HG03064 (cell line): Measurements from ENCODE around the gene KL.

Experiments used
- ATAC-seq: cut with Tn5 transposase; IDR thresholded peaks from one replicate; pipeline ENCODE4 v1.9.1; 2021; ENCODE audit warnings: low read depth; ENCODE audit not compliant: unreplicated experiment

KL gene

DNA sequence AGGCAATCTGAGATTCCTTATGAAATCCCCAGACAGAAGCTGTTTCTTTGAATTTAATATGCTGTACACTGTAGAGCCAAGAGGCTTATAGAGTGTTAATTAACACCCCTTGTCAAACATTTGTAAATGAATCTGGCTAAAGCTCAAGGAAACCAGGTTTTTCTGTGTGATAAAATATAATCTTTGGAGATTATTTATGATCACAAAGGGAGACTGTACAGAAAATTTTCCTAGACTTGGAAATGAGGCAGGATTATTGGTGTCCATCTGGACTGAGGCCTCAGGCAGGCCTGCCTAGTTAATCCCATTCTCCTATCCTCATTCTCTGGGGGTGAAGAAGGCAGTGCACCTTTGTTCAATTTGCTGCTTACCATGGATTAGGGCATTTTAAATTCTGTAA is 17.8 kb downstream of the KL start:
- peak; percentile 26 for ATAC-seq

GRCh38 chr13:33034882-33035520 is 18.8 kb downstream of the KL start:
- ATAC-seq = no peak

DNA sequence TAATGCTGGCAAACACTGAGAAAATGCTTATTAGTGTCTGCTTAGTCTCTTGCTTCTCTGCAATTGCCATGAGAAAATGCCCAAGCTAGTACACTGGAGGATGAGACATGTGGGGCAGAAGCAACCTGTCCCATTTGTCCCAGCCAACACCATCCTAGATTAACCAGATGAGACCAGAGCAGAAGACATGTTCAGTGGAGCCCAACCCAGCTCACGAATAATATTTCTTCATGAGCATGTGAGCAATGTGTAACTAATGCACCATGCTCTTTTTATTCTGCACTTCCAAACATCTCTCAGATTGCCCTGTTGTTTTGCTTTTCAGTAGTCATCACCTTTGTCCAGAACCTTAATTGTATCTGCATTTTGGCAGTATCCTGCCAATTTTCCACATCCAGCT is 21.4 kb downstream of the KL start:
- ATAC-seq = no peak

DNA sequence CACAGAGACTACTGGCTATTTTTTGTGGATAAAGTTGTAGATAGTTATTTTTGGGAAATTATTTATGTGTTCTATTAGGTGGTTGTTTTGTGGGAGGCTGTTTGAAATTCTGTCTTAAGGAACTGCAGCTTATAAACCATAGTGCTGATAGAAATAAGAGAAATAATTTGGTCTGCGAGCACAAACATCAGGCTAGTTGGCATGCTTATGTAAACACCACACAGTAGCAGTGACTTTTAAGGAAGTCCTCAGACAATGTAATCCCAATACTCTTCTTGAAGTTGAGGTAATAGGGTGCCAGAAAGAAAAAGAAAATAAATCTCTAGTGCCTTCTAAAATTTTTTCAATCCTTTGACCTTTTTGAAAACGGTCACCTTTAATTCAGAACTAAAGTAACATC is 23.9 kb downstream of the KL start:
- ATAC-seq = no peak

DNA sequence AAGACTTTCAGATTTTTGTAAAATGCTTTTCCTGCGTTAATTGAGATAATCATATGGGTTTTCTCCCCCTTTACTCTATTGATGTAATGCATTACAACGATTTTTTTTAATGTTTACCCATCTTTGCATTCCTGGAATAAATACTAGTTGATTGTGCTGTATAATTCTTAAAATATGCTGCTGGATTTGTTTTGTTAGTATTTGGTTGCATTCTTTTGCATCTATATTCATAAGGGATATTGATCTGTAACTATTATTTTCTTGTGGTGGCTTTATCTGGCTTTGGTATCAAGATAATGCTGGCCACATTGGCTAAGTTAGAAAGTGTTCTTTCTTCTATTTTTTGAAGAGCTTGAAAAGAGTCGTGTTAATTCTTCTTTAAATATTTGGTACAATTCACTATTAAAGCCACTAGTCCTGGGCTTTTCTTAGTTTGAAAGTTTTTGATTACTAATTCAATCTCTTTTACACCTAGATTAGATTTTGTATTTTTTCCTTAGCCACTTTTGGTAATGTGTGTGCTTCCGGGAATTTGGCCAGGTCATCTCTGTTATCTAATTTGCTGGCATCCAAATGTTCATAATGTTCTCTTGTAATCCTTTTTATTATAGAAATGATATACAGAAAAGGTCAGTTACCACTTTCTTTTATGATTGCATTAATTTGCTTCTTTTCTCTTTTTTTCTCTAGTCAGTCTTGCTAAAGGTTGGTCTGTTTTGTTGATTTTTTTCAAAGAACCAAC is 29.8 kb downstream of the KL start:
- no peak for ATAC-seq

GRCh38 chr13:33050161-33050560 is 33.9 kb downstream of the KL start:
- ATAC-seq = no peak

DNA sequence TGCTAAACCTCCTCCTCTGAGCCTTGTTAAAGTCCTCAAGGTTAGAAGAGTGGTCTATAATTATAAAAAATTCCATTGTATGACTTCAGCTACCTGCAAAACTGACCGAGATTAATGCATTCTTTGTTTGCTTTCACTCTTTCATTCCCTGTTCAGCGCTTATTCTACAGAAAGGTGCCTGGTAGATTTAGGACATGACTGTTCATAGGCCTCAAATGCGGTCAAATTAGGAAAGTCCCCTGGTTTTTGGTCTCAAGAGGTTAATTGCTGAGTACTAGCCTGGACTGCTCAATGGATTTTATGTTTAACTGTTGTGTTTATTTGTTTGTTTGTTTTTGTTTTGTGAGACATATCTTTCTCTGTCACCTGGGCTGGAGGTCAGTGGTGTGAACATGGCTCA is 35.4 kb downstream of the KL start:
- ATAC-seq = no peak

DNA sequence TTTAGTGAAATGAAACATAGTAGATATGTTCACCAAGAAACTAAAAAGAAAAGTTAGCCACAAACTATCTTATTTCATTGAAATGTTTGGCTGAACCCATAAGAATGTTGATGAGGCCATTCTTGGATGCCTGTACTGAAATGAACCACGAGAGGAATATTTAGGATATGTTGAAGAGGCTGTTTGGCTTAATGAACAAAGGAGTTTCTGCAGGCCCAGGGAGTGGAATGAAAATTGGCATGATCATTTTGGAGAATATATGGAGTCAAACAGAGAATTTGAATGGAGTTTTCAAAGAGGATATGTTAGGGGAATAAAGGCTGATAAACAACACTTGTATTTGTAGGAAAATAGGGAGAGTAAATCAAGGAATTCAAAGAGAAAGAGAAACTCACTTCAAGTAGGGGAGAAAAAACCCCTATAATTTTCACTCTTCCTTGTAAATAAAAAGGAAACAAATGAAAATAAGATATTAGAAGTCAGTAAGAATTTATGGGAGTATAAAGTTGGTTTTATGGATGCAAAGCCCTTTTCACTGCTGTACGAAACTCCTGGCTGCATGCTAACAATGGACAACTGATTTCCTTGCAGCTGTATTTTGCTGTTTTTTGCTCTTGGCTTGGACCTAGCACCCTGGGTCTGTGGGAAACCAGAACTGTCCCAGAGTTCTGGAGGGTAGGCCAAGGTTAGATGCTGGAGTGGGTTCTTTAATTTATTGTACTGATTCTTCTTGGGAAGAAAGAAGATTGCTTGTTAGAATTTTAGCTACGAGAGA is 36.5 kb downstream of the KL start:
- ATAC-seq = no peak

GRCh38 chr13:33053397-33054066 is 37.3 kb downstream of the KL start:
- ATAC-seq = no peak

- ATAC-seq = no peak
Observed at GRCh38 chr13:33057019-33057780, 41.0 kb downstream of the KL start.

GRCh38 chr13:33058776-33059327 is 42.6 kb downstream of the KL start:
- ATAC-seq = no peak

GRCh38 chr13:33060815-33061214 is 44.6 kb downstream of the KL start:
- ATAC-seq = no peak

DNA sequence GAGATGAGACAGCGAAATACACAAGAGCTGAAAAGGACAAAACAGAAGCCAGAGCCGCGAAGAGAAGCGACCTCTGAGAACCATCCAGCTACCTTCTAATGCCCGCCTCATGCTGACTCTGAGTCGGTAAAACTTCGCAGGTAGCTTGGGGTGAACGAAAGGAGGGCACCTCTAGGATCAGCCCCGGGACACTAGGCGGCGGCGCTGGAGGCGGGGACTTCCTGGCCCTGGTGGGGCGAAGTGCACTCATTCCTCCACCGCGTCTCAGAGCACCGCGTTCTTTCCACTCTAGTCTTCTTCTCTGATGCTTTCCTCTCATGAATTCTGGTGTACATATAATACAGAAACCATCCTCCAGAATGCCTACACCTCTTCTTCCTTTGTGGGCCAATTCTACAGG is 50.1 kb downstream of the KL start:
- ATAC-seq = no peak

- ATAC-seq = no peak
Observed at GRCh38 chr13:33069365-33069764, 53.1 kb downstream of the KL start.

DNA sequence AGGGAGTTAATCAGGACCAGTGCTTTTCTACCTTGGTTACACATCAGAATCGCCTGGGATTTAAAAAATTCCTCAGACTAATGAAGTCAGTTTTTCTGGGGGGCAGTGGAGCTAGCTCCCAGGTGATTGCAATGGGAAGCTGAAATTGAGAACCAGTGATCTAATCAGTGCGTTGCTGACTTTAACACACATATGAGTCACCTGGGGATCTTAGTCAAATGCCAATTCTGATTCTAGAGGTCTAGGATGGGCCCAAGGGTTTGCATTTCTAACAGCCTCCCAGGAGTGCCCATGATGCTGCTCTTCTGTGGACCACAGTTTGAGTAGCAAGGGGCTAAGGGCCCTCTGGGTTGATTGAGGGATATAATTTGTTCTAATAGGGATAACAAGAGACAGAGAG is 54.5 kb downstream of the KL start:
- ATAC-seq = no peak

GRCh38 chr13:33072282-33072681 is 56.1 kb downstream of the KL start:
- no peak for ATAC-seq

DNA sequence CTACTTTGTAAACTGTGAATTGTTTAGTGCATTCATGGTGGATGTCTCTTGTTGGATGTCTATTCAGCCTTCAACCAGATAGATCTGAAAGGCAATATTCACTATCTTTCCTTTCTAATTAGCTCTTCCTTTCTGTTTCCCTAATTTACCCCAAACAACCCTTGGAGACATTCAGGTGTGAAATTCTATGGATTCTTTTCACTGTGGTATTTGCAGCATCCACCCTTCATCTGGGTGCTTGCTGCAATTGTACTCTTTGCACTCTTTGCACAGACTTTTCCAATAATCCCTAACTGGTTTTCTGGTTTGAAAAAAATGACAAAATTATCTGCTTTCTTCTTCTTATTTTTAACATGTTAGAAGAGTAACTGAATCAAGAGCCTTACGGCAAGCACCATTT is 56.5 kb downstream of the KL start:
- no peak for ATAC-seq

DNA sequence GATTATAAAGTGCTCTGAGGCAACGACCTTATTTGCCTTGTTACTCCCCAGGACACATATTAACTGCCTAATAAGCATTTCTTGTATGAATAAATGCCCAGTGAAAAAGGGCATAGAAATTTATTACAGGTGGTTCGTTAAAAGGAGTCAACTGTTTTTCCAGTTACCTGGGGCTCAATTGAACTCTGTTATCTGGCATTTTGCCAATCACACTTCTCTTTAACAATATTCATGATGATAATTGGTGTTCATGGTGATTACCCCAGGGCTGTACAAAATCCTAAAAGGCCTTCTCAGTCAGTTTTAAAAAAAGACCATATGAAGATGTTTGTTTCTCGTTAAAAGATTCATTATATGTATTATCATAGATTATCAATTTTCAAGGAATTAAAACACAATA is 57.1 kb downstream of the KL start:
- ATAC-seq = no peak

DNA sequence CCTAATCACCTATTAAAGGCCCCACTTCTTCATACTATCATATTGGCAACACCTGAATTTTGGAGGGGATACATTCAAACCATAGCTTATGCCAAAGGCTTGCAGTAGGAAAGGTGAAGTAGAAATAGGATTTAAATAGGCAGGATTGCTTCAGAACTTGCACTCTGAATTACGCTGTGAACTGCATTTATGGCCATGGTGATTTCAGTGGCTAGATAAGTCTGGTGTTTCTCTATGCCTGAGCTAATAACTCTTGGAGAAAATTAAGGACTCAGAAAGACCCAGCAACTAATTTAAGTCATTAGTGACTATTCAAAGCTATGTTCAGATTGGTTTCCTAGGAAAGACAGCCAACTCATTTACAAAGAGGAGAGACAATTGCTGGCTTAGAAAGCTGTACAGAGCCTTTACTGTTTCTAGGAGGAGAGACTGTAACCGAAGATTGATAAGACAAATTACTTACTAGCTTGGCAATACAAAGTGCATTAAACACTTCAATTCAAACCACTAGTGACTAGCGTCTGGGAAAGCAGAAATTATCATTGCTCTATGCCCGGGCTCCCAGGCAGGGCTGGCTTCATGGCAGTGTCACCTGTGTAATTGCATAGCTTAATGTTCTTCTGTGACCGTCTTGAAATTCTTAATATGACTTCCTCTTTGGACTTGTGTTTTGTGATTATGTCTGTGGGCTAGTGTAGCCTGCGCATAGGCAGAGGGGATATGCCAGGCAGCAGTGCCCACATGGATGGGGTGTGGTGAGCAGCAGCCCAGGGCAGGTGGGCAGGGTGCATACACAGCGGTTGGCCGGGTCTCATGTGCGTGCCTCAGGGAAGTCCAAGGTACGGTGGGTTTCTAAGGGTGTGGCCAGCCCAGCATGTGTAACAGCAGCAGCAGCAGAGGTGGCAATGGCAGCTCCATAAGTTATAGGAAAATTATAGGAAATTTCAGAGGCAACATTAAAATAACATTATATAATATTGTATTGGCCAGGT is 60.1 kb downstream of the KL start:
- ATAC-seq = no peak
